GM21381 (cell line): Measurements from ENCODE around the gene FARSA.
"Not testable (repeated sequence)": the region's sequence is repeated elsewhere in the genome, so short reads cannot be mapped to it uniquely, and the experiment has no call there.

ENCODE experiments used
- ATAC-seq: cut with Tn5 transposase; IDR thresholded peaks from one replicate; pipeline ENCODE4 v1.9.1; 2021; ENCODE audit warnings: mild to moderate bottlenecking, moderate library complexity; ENCODE audit not compliant: unreplicated experiment

FARSA gene

DNA sequence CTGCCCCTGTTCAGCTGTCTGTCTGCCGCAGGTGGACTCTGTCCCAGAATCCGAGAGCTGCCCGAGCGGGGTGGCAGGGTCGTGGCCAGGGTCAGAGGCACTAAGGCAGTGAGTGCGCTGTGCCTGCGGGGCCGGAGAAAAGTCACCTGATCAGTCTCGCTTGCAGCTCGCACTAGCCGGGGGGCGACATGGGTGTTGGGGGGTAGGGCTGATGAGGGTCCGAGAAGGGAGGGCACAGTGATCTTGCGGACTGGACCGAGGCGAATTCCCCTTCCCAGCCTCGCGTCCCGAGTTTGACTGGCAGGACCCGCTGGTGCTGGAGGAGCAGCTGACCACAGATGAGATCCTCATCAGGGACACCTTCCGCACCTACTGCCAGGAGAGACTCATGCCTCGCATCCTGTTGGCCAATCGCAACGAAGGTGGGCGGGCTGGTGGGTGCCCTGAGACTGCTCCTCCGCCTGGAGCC, 41.9 kb downstream of the FARSA start:
- no peak for ATAC-seq

DNA sequence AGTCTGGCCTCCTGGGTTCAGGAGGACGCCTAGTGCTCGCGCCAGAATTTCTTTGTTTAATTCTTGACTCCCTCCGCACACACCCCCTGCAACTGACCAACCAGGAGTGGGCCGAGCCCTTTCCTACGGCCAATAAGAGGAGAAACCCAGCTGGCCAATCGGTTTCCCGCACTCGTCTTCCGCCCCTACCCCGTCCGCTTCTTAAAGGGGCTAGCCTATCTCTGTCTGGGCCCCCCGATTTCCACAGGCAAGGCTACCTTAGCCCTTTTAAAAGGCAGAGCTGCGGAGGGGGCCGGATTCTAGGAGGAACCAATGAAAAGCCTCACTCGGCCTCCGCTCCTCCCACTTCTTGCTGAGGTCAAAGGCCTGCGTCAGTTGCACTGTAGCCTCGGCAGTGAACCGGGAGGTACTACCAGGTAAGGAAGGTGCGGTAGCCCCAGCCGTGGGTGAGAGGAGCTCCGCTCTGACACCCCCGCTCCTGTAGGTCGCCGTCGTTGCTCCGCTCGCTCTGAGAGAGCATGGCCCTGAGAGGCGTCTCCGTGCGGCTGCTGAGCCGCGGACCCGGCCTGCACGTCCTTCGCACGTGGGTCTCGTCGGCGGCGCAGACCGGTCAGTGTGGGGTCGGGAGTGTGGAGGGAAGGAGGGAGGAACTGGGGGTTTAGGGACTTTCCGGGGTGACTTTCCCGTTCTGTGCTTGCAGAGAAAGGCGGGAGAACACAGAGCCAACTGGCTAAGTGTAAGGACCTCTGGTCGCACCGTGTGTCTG, 42.5 kb downstream of the FARSA start, which contains the start of gene GCDH:
TSS of gene GCDH (plus strand) at position 374 of the 766 bp plus-strand sequence. CDS start at position 519, 145 bp downstream.
- peak; percentile 86 for ATAC-seq

DNA sequence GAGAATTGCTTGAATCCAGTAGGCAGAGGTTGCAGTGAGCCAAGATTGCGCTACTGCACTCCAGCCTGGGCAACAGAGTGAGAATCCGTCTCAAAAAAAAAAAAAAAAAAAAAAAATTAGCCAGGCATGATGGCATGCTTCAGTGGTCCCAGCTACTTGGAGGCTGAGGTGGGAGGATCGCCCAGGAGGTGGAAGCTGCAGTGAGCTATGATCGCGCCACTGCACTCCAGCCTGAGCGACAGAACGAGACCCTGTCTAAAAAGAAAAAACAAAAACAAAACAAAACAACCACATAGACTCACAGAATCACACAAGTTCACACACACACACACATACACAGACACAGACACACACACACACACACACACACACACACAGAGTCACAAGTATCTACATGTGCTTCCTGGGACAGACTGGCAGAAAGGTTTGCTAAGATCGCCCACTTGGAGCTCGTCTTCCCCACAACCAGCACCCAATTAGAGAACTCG, 43.2 kb downstream of the FARSA start:
- ATAC-seq = not testable (repeated sequence)

DNA sequence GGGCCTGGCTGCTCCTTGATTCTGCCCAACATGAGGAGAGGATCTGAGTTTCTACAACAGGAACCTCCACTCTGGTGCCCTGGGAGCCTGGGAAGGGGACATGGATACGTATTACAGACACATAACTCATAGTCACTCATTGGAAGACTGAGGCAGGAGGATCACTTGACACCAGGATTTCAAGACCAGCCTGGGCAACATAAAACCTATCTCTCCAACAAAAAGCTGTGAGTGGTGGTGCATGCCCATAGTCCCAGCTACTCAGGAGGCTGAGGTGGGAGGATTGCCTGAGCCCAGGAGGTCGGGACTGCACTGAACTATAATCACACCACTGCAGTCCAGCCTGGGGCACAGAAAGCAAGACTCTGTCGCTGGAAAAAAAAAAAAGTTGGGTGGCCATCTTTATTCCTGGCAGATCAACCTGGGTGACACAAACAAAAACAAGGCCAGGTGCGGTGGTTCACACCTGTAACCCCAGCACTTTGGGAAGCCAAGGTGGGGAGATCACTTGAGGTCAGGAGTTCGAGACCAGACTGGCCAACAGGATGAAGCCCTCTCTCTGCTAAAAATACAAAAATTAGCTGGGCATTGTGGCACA, 45.4 kb downstream of the FARSA start:
- ATAC-seq = no peak

DNA sequence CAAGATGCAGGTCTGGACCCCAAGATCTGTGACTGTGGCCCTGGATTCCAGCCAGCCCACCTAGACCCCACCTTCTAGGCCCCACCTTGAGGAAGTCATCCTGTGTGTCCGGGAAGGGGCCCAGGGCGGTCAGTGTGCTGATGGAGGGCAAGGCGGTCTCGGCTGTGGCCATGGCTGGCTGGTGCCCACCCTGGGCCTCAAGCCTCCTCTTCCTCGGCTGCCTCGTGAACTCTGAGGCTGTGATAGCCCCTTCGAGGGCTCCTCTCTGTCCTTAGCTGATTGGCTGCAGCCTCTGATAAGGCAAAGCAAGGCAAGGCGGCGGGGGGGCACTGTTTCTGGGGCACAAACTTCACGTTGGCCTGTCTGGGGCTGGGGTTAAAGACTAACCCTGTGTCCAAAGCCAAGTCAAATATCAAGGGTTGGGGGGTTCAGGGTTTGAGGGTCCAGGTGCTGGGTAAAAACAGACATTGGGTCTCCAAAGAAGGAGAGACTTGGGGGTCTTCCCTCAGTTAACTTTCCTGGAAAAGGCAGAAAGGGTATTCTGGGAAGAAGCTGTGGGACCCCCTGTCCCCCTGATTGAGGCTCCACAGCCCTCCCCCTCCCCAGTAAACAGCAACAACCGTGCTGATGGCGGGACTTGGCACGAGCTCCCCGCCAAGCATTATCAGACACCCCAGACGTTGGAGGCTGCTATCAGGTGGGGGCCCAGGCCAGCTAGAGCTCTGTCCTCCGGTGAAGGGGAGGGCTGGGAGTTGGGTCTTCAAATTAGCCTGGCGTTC, 46.4 kb downstream of the FARSA start, which contains the start of gene KLF1:
TSS of gene KLF1 (minus strand) at position 233 of the 779 bp plus-strand sequence. CDS start at position 172, 61 bp downstream.
- ATAC-seq = no peak

DNA sequence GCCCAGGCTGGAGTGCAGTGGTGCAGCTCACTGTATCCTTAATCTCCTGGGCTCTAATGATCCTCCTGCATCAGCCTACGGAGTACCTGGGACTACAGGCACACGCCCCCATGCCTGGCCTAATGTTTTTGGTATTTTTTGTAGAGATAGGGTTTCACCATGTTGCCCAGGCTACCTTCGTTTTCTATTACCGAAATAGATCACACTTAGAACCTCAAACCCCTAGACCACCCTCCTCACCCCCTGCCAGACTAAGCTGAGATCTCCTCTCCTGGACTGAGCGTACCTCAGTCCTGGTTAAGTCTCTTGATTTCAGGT, 46.9 kb downstream of the FARSA start:
- no peak for ATAC-seq

DNA sequence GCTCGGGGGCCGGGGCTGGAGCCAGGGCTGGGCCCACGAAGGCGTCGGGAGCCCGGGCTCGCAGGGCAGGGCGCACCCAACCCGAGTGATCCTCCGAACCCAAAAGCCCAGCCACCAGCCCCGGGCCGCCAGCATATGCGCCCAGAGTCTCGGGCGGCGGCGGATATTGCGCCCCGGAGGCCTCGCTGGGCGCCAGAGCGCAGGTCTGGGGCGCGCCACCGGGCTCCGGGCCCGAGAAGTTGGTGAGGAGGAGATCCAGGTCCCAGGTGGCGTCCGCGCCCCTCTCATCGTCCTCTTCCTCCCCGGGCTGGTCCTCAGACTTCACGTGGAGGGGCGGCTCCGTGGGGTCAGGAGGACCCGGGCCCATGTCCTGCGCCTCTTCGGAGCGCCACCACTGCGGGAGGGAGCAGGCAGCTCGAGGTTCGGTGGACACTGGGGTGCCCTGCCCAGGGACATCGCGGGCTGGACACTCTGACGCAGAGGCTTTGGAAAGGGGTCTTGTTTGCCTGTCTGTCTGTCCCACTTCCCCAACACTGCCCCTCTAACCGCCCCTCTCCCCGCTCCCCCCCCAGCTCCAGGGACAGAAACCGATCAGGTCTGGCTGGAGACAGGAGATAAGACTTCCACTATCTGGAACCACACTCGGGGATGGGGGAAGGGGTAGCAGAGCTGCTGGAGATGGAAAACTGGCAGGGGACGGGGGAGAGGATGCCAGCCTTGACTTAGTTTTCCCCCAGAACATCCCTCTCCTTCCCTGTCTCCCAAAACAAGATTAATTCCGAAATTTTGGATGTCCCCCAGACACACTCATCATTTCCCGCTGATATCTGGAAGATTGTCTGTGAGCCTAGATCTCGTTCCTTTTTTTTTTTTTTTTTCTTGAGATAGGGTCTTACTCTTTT, 47.5 kb downstream of the FARSA start:
- ATAC-seq = no peak

DNA sequence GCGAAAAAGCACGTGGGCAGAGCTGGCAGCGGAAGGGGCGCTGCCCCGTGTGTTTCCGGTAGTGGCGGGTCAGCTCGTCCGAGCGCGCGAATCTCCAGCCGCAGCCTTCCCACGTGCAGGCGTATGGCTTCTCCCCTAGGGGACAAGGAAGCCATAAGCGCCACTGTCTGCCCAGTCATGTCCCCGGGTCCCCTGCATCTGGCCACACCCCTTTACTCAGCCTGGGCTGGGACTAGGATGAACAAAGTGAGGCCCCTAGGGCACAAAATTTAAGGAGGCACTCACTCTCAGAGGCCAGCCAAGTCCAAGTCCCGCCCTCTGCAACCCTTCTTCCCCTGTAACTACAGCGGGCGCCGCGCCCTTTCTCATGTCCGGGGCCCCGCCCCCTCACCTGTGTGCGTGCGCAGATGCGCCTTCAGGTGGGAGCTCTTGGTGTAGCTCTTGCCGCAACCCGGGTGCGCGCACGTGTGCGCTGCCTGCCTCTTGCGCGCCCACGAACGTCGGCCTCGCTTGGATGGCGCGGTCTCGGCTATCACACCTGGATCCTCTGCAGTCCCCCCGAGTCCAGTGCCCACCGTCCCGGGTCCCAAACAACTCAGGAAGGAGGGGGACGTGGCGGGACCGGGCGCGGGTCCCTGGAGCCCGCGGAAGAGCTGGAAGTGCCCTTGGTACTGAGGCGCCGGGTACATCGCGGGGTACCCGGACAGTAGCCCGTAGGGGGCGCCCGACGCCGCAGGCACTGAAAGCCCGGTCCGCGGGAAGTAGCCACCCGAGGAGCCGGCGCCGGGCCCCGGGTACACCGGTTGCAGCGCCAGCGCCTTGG, 48.4 kb downstream of the FARSA start:
- ATAC-seq = no peak

DNA sequence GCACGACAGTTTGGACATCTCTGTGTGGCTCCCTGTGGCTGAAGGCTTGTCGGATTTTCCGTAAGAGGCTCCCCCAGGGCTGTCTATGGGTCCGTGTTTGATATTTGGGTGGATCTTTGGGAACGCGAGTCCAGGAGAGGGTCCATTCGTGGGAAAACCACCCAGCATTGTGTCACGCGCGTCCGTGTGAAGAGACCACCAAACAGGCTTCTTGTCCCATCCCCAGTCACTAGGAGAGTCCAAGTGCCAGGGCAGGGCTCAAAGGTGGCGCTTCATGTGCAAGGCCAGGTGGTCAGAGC, 48.9 kb downstream of the FARSA start:
- ATAC-seq = no peak

DNA sequence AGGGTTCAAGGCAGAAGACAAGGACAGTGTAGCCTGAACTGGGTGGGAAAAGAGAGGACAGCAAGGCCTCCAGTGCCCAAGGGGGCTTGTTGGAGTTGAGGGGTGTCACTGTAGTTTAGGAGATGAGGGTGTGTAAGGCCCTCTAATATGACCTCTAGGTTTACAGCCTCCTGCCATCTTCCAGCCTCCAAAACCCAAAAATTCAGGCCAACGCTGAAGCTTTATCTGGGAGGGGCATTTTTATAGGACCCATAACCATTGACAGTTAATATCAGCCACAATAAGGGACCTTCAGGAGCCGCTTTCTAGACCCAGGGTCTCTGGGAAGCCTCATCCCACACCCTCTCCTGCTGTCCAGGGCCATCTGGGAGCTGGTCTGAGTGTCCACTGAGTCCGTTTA, 49.3 kb downstream of the FARSA start:
- no peak for ATAC-seq

DNA sequence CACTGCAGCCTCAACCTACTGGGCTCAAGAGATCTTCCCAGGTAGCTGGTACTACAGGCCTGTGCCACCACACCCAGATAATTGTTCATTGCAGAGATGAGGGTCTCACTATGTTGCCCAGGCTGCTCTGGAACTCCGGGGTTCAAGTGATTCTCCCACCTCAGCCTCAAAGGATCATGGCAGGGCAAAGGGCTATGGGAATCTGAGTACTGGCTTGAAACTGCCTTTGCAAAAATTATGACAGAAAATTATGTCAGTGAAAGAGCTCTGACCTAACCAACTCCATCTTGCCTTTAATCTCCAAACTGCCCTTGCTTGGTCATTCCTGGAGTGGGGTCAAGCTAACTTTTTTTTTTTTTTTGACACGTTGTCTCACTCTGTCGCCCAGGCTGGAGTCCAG, 50.9 kb downstream of the FARSA start:
- ATAC-seq = no peak

DNA sequence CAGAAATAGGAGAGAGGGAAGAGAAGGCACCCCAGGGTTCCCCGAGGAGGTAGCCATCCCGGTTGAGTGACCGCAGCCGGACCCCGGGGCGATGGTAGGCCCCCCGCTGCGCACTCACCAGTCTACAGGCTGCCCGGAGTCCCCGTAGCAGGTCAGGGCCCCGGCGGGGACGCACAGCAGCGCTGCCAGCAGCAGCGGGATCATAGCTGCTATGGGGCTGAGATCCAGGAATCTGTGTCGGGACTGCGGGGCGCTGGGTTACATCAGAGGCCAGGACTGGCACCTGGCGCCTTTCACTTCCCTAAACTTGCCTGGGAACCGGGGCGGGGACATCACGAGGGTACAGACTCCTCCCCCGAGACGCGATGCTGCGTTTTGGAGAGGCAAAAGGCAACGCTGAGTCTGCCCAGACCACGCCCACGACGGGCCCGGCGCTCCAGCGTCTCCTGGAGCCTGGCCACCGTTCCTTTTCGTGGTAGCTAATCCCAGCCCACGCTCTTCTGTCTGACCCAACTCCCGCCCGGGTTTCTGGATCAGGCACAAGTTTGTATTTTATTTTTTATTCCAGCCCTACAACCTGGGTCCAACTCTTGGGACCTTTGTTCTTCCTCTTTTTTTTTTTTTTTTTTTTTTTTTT, 52.2 kb downstream of the FARSA start, which contains the start of gene DNASE2:
TSS of gene DNASE2 (minus strand) at position 278 of the 637 bp plus-strand sequence. CDS start at position 204, 74 bp downstream.
- peak; percentile 75 for ATAC-seq

DNA sequence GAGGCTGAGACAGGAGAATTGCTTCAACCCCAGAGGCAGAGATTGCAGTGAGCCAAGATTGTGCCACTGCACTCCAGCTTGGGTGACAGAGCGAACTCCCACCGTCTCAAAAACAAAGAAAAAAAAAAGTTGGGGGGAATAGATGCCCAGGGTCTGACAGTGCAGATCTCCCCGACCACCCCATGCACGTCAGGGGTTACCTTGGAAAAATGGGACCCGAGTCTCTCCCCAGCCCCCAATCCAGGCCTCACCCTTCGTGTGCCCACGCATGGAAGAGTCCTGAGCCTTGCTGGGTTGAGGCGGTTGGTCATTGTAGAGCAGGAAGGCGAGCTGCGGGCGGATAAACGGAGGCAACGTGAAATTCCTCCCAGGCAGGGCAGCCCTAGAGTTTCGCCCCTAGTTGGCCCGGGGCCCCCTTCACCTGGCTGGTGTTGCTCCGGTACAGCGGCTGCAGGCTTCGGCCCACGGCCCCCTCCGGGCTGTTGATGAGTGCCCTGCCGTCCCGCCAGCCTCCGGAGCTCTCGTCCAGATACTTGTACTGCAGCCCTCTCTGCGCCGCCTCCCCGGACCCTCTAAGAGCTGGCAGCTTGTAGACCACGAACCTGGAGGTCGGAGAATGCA, 52.9 kb downstream of the FARSA start:
- ATAC-seq = peak; percentile 14

DNA sequence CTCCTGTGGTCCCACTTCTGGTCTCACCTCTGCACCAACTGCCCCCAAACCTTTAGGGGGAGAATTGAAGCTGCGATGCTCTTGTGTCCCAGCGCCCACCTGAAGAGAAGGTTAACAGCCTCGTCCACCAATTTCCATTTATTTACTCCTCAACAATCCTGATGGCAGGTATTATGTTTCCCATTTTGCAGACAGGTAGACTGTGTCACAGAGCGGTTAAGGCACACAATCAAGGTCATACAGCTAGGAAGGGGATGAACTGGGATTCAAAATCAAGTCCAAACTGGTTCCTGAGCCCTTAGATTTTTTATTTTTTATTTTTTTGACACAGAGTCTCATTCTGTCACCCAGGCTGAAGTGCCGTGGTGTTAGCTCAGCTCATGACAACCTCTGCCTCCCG, 58.4 kb downstream of the FARSA start:
- no peak for ATAC-seq

DNA sequence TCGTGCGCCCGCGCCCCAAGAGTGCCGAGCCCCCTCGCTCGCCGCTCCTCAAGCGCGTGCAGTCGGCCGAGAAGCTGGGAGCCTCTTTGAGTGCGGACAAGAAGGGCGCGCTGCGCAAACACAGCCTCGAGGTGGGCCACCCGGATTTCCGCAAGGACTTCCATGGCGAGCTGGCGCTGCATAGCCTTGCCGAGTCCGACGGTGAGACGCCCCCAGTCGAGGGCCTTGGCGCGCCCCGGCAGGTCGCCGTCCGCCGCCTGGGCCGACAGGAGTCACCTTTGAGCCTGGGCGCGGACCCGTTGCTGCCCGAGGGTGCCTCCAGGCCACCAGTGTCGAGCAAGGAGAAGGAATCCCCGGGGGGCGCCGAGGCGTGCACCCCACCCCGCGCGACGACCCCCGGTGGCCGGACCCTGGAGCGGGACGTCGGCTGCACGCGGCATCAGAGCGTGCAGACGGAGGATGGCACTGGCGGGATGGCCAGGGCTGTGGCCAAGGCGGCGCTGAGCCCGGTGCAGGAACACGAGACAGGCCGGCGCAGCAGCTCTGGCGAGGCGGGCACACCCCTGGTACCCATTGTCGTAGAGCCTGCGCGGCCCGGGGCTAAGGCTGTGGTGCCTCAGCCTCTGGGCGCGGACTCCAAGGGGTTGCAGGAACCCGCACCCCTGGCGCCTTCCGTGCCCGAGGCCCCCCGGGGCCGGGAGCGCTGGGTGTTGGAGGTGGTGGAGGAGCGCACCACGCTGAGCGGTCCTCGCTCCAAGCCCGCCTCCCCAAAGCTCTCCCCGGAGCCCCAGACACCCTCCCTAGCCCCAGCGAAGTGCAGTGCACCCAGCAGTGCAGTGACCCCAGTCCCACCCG, 59.4 kb downstream of the FARSA start:
- no peak for ATAC-seq

DNA sequence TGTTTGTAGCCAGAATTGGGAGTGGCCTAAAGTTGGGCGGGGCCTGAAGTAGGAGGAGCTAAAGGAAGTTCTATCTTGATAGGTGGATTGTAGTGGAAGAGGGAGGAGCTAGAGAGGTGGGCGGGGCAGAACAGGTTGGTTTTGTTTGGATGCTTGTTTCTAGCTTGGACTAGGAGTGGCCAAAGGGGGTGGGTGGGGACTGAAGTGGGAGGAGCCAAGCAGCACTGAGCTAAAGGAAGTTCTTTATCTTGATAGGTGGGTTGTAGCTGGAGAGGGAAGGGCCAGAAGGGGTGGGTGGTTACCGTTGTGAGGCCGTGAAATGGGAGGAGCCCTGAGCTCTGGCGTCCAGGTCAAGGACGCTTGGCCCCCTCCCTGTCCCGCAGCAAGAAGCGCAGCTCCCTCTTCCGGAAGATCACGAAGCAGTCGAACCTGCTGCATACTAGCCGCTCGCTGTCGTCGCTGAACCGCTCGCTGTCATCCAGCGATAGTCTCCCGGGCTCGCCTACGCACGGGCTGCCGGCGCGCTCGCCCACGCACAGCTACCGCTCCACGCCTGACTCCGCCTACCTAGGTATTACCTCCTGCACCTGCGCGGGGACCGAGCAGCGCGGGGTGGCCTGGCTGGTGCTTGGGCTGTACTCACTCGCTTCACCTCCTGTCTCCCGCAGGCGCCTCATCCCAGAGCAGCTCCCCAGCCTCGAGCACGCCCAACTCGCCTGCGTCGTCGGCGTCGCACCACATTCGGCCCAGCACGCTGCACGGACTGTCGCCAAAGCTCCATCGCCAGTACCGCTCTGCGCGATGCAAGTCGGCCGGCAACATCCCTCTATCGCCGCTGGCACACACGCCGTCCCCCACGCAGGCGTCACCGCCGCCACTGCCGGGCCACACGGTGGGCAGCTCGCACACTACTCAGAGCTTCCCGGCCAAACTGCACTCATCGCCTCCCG, 60.3 kb downstream of the FARSA start:
- ATAC-seq = no peak
